ENCODE data around the gene OGDH. TPM values are rescaled to one million over a fixed set of nuclear protein-coding genes. Genes with fewer than 3 reads are reported as not detected.
A peak's percentile ranks its signal among the peaks of the same experiment; 100 is the strongest.

OGDH gene
- total and polyA plus RNA-seq, 2 of the 13 experiments (the other 11 are each of a cell fraction or from before 2014, with no cell fraction given) = 17.4 to 25.4 TPM

GRCh38 chr7:44561962-44562621 lies 44.3 kb upstream of the OGDH start (continued):
- TF ChIP-seq GATA4 (IDR thresholded peaks at IDR 0.05; ENCODE audit: borderline replicate concordance, low read depth) (peak; percentile 18; the same call in 1 of the 2 replicates), ZNF3 (CRISPR knock-in tag; IDR thresholded peaks at IDR 0.05) (no peak), HNF4G (IDR thresholded peaks at IDR 0.05; ENCODE audit: borderline replicate concordance, low read depth, low read length) (peak; percentile 95), HNF4G (CRISPR knock-in tag; IDR thresholded peaks at IDR 0.05; ENCODE audit: borderline replicate concordance, low read depth) (peak; percentile 69), TERF1 (CRISPR knock-in tag; IDR thresholded peaks at IDR 0.05) (no peak), ZNF709 (CRISPR knock-in tag; IDR thresholded peaks at IDR 0.05) (peak; percentile 31; the same call in 1 of the 2 replicates), HES4 (CRISPR knock-in tag; IDR thresholded peaks at IDR 0.05; ENCODE audit: borderline replicate concordance) (no peak), RXRB (CRISPR knock-in tag; IDR thresholded peaks at IDR 0.05; ENCODE audit: borderline replicate concordance) (peak; percentile 76), ZFP1 (CRISPR knock-in tag; IDR thresholded peaks at IDR 0.05) (0 out of 2 replicates have a peak, but pooled peaks have one; percentile 54), ZNF10 (CRISPR knock-in tag; IDR thresholded peaks at IDR 0.05; ENCODE audit: borderline replicate concordance, low read depth) (no peak), THYN1 (CRISPR knock-in tag; IDR thresholded peaks at IDR 0.05; ENCODE audit: borderline replicate concordance, low read depth) (no peak), MYC (CRISPR knock-in tag; IDR thresholded peaks at IDR 0.05; ENCODE audit: borderline replicate concordance) (peak; percentile 55), ZNF12 (CRISPR knock-in tag; IDR thresholded peaks at IDR 0.05) (peak; percentile 43; the same call in 1 of the 2 replicates), ZBTB34 (CRISPR knock-in tag; IDR thresholded peaks at IDR 0.05) (0 out of 2 replicates have a peak, but pooled peaks have one; percentile 46), ZNF652 (CRISPR knock-in tag; IDR thresholded peaks at IDR 0.05; ENCODE audit: borderline replicate concordance, low read depth) (no peak), GATAD1 (CRISPR knock-in tag; IDR thresholded peaks at IDR 0.05) (peak; percentile 46; the same call in 1 of the 2 replicates), NR2F1 (CRISPR knock-in tag; IDR thresholded peaks at IDR 0.05) (peak in 1 of 2 experiments; percentile 59; a peak in 3 of 4 replicates), CREM (IDR thresholded peaks at IDR 0.05) (peak; percentile 38; the same call in 1 of the 2 replicates), CREM (CRISPR knock-in tag; IDR thresholded peaks at IDR 0.05) (no peak), CBX1 (IDR thresholded peaks at IDR 0.05; ENCODE audit: low read depth) (peak; percentile 34), SOX6 (IDR thresholded peaks at IDR 0.05) (no peak), SOX6 (CRISPR knock-in tag; IDR thresholded peaks at IDR 0.05) (peak; percentile 67)
- TF ChIP-seq, protein P1, sequence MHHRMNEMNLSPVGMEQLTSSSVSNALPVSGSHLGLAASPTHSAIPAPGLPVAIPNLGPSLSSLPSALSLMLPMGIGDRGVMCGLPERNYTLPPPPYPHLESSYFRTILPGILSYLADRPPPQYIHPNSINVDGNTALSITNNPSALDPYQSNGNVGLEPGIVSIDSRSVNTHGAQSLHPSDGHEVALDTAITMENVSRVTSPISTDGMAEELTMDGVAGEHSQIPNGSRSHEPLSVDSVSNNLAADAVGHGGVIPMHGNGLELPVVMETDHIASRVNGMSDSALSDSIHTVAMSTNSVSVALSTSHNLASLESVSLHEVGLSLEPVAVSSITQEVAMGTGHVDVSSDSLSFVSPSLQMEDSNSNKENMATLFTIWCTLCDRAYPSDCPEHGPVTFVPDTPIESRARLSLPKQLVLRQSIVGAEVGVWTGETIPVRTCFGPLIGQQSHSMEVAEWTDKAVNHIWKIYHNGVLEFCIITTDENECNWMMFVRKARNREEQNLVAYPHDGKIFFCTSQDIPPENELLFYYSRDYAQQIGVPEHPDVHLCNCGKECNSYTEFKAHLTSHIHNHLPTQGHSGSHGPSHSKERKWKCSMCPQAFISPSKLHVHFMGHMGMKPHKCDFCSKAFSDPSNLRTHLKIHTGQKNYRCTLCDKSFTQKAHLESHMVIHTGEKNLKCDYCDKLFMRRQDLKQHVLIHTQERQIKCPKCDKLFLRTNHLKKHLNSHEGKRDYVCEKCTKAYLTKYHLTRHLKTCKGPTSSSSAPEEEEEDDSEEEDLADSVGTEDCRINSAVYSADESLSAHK (CRISPR knock-in tag; IDR thresholded peaks at IDR 0.05; ENCODE audit: borderline replicate concordance) = no peak
- TF ChIP-seq, protein P2, sequence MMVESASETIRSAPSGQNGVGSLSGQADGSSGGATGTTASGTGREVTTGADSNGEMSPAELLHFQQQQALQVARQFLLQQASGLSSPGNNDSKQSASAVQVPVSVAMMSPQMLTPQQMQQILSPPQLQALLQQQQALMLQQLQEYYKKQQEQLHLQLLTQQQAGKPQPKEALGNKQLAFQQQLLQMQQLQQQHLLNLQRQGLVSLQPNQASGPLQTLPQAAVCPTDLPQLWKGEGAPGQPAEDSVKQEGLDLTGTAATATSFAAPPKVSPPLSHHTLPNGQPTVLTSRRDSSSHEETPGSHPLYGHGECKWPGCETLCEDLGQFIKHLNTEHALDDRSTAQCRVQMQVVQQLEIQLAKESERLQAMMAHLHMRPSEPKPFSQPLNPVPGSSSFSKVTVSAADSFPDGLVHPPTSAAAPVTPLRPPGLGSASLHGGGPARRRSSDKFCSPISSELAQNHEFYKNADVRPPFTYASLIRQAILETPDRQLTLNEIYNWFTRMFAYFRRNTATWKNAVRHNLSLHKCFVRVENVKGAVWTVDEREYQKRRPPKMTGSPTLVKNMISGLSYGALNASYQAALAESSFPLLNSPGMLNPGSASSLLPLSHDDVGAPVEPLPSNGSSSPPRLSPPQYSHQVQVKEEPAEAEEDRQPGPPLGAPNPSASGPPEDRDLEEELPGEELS (CRISPR knock-in tag; IDR thresholded peaks at IDR 0.05) = 0 out of 2 replicates have a peak, but pooled peaks have one; percentile 28
